DND-41 (cell line): ENCODE results near the gene HIGD1A.

ENCODE experiments used
- ATAC-seq: fragments of 200-7000 bp; cut with Tn5 transposase; 3 replicates; pipeline ENCODE4 v1.9.1; 2021; ENCODE audit warnings: low read depth; ENCODE audit not compliant: insufficient read depth
- DNase-seq: peaks from one replicate; pipeline ENCODE4 v3.0.0-alpha.2; 2020
- H2AFZ ChIP-seq: 2 replicates; pipeline ENCODE4 v1.6.0; 2012; ENCODE audit warnings: low read depth, low read length
- H3K27ac ChIP-seq: 2 replicates; pipeline ENCODE4 v1.5.1; 2012; ENCODE audit warnings: low read length, inconsistent platforms
- H3K27me3 ChIP-seq: fragments of 200-600 bp; sonication (generic); 2 replicates; pipeline ENCODE4 v1.6.0; 2012; ENCODE audit warnings: low read length, mild to moderate bottlenecking, inconsistent platforms; ENCODE audit not compliant: insufficient read depth, poor library complexity
- H3K36me3 ChIP-seq: 2 replicates; pipeline ENCODE4 v1.5.1; 2012; ENCODE audit warnings: low read length, inconsistent platforms; ENCODE audit not compliant: insufficient read depth
- H3K4me1 ChIP-seq: 2 replicates; pipeline ENCODE4 v1.5.1; 2012; ENCODE audit warnings: mild to moderate bottlenecking, low read length; ENCODE audit not compliant: insufficient read depth
- H3K4me2 ChIP-seq: 2 replicates; pipeline ENCODE4 v1.6.0; 2012; ENCODE audit warnings: mild to moderate bottlenecking, moderate library complexity, low read length, inconsistent platforms; ENCODE audit not compliant: insufficient read depth
- H3K4me3 ChIP-seq, 2 experiments: fragments of 200-600 bp in 1 of 2; shearing (Covaris generic) in 1 of 2; 2 replicates each; pipeline ENCODE4 v1.5.1; 2012 to 2016; ENCODE audit warnings: inconsistent platforms in 2 of 2, low read length in 2 of 2, mild to moderate bottlenecking in 2 of 2, low read depth in 1 of 2, moderate library complexity in 1 of 2
- H3K79me2 ChIP-seq: 2 replicates; pipeline ENCODE4 v1.6.0; 2012; ENCODE audit warnings: low read length, inconsistent platforms; ENCODE audit not compliant: insufficient read depth
- H3K9ac ChIP-seq: 2 replicates; pipeline ENCODE4 v1.6.0; 2012; ENCODE audit warnings: low read depth, mild to moderate bottlenecking, inconsistent platforms, low read length, moderate library complexity
- H3K9me3 ChIP-seq: 2 replicates; pipeline ENCODE4 v1.5.1; 2012; ENCODE audit warnings: low read length, moderate library complexity, mild to moderate bottlenecking, inconsistent platforms; ENCODE audit not compliant: insufficient read depth, severe bottlenecking
- H4K20me1 ChIP-seq: 2 replicates; pipeline ENCODE4 v1.6.0; 2012; ENCODE audit warnings: low read length; ENCODE audit not compliant: insufficient read depth
- CTCF ChIP-seq: IDR thresholded peaks from 2 replicates; pipeline ENCODE4 v1.5.1; 2012; ENCODE audit warnings: borderline replicate concordance, low read length, moderate library complexity, mild to moderate bottlenecking; ENCODE audit not compliant: poor library complexity, severe bottlenecking; ENCODE audit errors: extremely low read depth
- EZH2 ChIP-seq: IDR thresholded peaks from 3 replicates; pipeline ENCODE4 v1.6.1; 2012; ENCODE audit warnings: borderline replicate concordance, low read depth, mild to moderate bottlenecking, moderate library complexity, low read length, inconsistent platforms; ENCODE audit not compliant: severe bottlenecking

Gene HIGD1A

GRCh38 chr3:42749025-42749752, 55.1 kb downstream of the HIGD1A start:
- H3K9ac ChIP-seq = no peak overlapping the region
- H3K4me2 ChIP-seq = no peak overlapping the region
- DNase-seq (no peak), ATAC-seq (no peak)
- no peak overlapping the region for H2AFZ ChIP-seq
- H3K27ac ChIP-seq = no peak overlapping the region
- no peaks in the 10 kb centered on the region for H3K9me3 ChIP-seq
- H3K36me3 ChIP-seq = no peaks in the 10 kb centered on the region
- H3K79me2 ChIP-seq = no peaks in the 10 kb centered on the region
- H3K4me1 ChIP-seq = no peaks in the 10 kb centered on the region
- H3K4me3 ChIP-seq = no peak overlapping the region
- no peak for TF ChIP-seq CTCF
- TF ChIP-seq EZH2 = no peak
- H3K27me3 ChIP-seq = no peaks in the 10 kb centered on the region
- no peaks in the 10 kb centered on the region for H4K20me1 ChIP-seq

- ATAC-seq (peak; percentile 31; the same call in 1 of the 3 replicates), DNase-seq (no peak)
- Histone ChIP-seq H3K36me3 (no peaks in the 10 kb centered on the region), H3K27ac (no peak overlapping the region), H3K4me2 (no peak overlapping the region), H3K4me1 (no peaks in the 10 kb centered on the region), H4K20me1 (no peaks in the 10 kb centered on the region), H3K9ac (no peak overlapping the region), H3K27me3 (no peaks in the 10 kb centered on the region), H3K4me3 (no peak overlapping the region), H3K9me3 (no peaks in the 10 kb centered on the region), H2AFZ (no peak overlapping the region), H3K79me2 (no peaks in the 10 kb centered on the region)
- no peak for TF ChIP-seq CTCF
Observed at GRCh38 chr3:42747581-42747980, 56.7 kb downstream of the HIGD1A start.

GRCh38 chr3:42746455-42747450, 57.5 kb downstream of the HIGD1A start:
- no peak overlapping the region for H3K9ac ChIP-seq
- no peaks in the 10 kb centered on the region for H3K27me3 ChIP-seq
- no peaks in the 10 kb centered on the region for H3K36me3 ChIP-seq
- H3K4me1 ChIP-seq = no peaks in the 10 kb centered on the region
- no peaks in the 10 kb centered on the region for H3K79me2 ChIP-seq
- no peaks in the 10 kb centered on the region for H3K9me3 ChIP-seq
- H3K4me3 ChIP-seq = no peak overlapping the region
- H3K27ac ChIP-seq = no peak overlapping the region
- no peak overlapping the region for H3K4me2 ChIP-seq
- ATAC-seq = no peak
- H4K20me1 ChIP-seq = no peaks in the 10 kb centered on the region
- DNase-seq = no peak
- no peak for TF ChIP-seq EZH2
- no peak for TF ChIP-seq CTCF
- no peak overlapping the region for H2AFZ ChIP-seq
